HFF-Myc (cell line): ENCODE results near the gene SBNO1.
A peak's percentile ranks its signal among the peaks of the same experiment; 100 is the strongest.
"Not testable (repeated sequence)": the region's sequence is repeated elsewhere in the genome, so short reads cannot be mapped to it uniquely, and the experiment has no call there.

Source experiments
- DNase-seq: peaks from one replicate; pipeline ENCODE4 v3.0.0-alpha.2; 2011; ENCODE audit warnings: low read depth; ENCODE audit errors: extremely low read depth
- H3K4me3 ChIP-seq: replicated peaks from 2 replicates; pipeline ENCODE4 v1.5.1; 2011; ENCODE audit warnings: low read depth, mild to moderate bottlenecking, control low read depth, low read length
- TF ChIP-seq, protein P1 (sequence below): IDR thresholded peaks from 2 replicates; pipeline ENCODE4 v1.5.1; 2012; ENCODE audit warnings: mild to moderate bottlenecking, low read depth, low read length, control low read depth; ENCODE audit errors: missing control alignments

The SBNO1 gene

DNA sequence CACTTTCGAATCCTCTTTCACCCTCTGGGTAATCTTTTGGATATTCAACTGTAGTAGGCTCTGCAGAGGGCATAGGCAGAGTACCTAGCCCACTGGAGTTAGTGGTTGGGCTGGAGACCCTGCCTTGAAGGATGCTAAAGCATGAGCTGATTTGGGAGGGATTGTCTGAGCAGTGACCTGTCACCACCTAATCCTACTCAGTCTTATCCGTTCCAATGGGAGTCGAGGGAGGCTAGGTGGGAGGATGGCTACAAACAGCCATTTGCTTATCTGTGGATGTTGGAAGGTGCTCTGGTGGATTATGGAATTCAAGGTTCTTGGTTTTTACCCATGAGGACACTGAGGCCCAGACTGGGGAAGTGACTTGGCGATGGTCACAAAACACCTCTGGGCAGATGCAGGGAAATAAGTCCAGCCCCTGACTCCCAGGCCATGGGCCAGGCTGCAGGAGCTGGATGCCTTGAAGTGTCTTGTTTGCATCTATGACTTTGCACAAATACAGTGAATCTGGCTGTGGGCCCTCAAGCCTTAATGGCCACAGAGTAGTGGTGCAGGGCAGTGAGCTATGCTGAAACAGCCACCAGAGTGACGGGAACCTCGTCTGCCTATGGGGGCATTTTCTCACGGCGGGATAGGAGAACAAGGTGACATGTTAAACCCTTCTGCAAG, 23.0 kb upstream of the SBNO1 start:
- DNase-seq: no peak
- H3K4me3 ChIP-seq: peak overlapping the region; percentile 51
- TF ChIP-seq, protein P1, sequence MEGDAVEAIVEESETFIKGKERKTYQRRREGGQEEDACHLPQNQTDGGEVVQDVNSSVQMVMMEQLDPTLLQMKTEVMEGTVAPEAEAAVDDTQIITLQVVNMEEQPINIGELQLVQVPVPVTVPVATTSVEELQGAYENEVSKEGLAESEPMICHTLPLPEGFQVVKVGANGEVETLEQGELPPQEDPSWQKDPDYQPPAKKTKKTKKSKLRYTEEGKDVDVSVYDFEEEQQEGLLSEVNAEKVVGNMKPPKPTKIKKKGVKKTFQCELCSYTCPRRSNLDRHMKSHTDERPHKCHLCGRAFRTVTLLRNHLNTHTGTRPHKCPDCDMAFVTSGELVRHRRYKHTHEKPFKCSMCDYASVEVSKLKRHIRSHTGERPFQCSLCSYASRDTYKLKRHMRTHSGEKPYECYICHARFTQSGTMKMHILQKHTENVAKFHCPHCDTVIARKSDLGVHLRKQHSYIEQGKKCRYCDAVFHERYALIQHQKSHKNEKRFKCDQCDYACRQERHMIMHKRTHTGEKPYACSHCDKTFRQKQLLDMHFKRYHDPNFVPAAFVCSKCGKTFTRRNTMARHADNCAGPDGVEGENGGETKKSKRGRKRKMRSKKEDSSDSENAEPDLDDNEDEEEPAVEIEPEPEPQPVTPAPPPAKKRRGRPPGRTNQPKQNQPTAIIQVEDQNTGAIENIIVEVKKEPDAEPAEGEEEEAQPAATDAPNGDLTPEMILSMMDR: no peak

DNA sequence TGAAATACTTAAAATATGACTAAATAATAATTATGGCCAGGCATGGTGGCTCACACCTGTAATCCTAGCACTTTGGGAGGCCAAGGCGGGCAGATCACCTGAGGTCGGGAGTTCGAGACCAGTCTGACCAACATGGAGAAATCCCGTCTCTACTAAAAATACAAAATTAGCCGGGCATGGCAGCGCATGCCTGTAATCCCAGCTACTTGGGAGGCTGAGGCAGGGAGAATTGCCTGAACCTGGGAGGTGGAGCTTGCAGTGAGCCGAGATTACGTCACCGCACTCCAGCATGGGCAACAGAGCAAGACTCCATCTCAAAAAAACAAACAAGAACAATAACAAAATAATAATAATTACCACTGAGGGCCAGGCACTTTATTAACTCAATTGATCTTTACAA, 20.9 kb upstream of the SBNO1 start:
- not testable (repeated sequence) for H3K4me3 ChIP-seq, DNase-seq

DNA sequence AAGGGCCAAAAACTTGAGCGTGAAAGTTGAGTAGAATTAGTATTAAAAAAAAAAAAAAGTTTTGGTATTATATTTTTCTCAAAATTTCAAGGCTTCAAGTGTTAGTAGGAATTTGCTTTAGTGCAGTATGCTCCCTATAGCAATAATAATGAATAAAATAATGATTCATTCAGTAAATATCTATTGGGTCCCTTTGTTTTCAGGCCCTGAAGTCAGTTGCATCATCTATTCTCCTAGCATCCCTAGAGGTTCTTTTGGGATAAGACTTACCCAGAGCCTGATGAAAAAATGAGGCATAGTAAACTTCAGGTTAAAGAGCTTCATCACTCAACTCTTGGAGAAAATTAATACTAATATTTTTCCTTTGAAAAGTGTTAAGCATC, 20.3 kb upstream of the SBNO1 start:
- TF ChIP-seq, protein P1: no peak
- H3K4me3 ChIP-seq: peak overlapping the region; percentile 92
- DNase-seq: no peak

DNA sequence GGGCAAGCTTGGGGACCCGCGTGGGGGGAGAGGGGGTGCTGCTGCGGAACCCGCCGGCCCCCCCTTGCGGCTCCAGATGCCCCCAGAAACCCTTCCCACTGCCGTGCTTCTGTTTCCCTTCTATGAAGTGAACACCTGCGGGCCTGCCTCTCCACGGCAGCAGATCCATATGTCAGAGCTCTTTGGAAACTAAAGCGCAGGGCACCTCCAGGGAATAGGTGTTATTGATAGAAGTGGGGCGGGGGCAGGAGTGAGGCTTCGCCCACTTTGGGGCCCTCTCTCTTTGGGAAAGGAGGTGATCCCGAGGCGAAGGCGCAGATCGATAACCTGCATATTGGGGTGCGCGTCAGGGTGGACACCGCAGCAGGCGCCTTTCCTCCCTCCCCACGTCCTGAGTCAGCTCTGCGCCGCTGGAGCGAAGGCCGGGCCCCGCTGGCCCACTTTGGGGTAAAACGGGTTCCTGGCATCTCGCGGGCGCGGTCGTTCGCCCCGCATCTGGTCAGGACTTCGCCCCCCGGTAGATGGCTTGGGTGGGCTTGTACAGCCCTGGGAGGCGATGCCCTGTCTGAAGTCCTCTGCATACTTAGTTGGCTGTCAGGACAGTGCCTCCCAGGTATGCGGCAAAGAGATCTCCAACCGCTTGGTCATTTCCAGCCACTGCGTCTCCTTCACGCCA, 19.8 kb upstream of the SBNO1 start:
- DNase-seq: no peak
- peak overlapping the region; percentile 92 for H3K4me3 ChIP-seq
- TF ChIP-seq, protein P1: no peak

DNA sequence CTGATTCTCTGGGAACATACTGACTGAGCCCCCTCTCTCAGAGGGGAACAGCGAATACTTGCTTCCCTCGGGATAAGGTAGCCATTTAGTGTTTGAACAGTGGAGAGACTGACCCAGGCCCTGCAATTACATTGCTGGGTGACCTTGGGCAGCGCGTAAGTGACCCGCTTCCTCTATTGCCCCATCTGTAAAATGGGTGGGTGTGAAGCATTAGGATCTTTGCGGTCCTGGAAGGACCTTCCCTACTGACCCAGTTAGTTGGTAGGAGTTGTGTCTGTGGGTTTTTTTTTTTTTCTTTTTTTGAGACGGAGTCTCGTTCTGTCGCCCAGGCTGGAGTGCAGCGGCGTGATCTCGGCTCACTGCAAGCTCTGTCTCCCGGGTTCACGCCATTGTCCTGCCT, 18.0 kb upstream of the SBNO1 start:
- TF ChIP-seq, protein P1: no peak
- no peak for DNase-seq
- no peak overlapping the region for H3K4me3 ChIP-seq

DNA sequence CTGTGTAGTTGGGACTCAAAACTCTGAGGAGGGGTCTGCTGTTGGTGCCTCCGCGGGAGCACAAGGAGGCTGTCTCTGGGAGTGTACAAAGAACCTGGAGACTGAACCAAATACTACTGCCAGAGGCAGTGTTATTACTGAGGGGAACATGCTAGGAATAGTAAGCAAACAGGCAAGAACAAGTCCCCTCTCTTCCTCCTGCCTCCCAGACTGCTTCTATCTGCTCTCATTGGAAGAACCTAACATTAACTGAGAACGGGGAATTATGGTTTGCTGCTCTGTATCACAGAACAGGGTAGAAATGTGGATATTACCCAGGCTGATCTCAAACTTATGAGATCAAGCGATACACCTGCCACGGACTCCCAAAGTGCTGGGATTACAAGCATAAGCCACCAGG, 14.7 kb upstream of the SBNO1 start:
- H3K4me3 ChIP-seq: no peak overlapping the region
- DNase-seq: no peak
- TF ChIP-seq, protein P1: no peak

DNA sequence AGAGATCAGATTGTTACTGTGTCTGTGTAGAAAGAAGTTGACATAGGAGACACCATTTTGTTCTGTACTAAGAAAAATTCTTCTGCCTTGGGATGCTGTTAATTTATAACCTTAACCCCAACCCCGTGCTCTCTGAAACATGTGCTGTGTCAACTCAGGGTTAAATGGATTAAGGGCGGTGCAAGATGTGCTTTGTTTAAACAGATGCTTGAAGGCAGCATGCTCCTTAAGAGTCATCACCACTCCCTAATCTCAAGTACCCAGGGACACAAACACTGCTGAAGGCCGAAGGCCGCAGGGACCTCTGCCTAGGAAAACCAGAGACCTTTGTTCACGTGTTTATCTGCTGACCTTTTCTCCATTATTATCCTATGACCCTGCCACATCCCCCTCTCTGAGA, 7.8 kb upstream of the SBNO1 start:
- H3K4me3 ChIP-seq, DNase-seq: not testable (repeated sequence)

DNA sequence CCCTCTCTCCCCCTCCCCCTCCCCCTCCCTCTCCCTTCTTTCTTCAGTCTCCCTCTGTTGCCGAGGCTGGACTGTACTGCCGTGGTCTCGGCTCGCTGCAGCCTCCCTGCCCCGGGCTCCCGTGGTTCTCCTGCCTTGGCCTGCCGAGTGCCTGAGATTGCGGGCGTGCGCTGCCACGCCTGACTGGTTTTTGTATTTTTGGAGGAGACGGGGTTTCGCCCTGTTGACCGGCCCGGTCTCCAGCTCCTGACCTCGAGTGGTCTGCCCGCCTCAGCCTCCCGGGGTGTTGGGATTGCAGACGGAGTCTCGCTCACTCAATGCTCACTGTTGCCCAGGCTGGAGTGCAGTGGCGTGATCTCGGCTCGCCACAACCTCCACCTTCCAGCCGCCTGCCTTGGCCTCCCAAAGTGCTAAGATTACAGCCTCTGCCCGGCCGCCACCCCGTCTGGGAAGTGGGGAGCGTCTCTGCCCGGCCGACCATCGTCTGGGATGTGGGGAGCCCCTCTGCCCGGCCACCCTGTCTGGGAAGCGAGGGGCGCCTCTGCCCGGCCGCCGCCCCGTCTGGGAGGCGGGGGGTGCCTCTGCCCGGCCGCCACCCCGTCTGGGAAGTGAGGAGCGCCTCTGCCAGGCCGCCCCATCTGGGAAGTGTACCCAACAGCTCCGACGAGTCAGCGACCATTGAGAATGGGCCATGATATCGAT, 7.2 kb upstream of the SBNO1 start:
- H3K4me3 ChIP-seq, DNase-seq: not testable (repeated sequence)
